Activated CD8-positive, alpha-beta memory T cell treated with anti-CD3 and anti-CD28 coated beads for 48 hours (primary cell): ENCODE data around the gene THAP7.
"Not testable (repeated sequence)": the region's sequence is repeated elsewhere in the genome, so short reads cannot be mapped to it uniquely, and the experiment has no call there.

Source experiments
- DNase-seq, 3 experiments: peaks; one replicate each; pipeline ENCODE4 v3.0.0-alpha.2; 2020; ENCODE audit warnings: low read depth in 2 of 3, low spot score in 2 of 3

Gene THAP7

GRCh38 chr22:21001601-21002325, at the start of gene THAP7:
Gene THAP7, minus strand, starts transcription at chr22:21002118. Its CDS starts 207 bp downstream, at chr22:21001911.
- DNase-seq: peak; percentile 90 to 92 (median 90)

GRCh38 chr22:21051145-21051830, 49.4 kb upstream of the THAP7 start:
- no peak for DNase-seq

DNA sequence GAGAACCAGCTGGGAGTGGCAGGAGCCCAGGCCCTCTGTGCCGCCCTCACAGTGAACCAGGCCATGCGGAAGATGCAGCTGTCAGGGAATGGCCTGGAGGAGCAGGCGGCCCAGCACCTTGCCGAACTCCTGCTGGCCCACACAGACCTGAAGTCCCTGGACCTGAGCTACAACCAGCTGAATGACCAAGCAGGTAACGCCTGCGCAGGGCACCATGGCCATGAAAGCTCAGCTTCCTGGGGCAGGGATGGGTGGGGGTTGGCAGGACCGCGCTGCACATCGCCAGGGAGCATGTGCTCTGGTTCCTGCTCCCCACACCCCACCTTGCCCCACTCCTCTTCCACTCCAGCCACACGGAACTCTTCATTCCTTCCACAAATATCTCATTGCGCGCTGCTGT, 47.0 kb upstream of the THAP7 start:
- DNase-seq: not testable (repeated sequence)

GRCh38 chr22:21048448-21048847, 46.5 kb upstream of the THAP7 start:
- DNase-seq: not testable (repeated sequence)

DNA sequence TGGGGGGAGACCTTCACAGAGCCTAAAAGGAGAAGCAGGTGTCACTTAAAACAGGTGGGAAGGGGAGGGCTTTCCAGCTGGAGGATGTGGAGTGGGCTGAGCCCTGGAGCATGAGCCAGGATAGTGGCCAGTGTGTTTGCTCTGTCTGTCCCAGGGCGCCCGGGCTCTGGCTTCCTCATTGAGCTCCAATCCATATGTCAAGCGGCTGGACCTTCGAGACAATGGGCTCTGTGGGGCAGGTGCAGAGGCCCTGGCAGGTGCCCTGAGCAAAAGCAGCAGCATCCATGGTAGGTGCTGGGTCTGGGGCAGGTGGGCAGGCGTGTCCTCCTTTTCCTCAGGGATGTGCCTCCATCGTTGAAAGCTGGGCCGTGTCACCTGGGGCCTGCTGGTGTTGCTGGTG, 45.8 kb upstream of the THAP7 start:
- DNase-seq: no peak

GRCh38 chr22:21047035-21047661, 45.2 kb upstream of the THAP7 start:
- DNase-seq: no peak

GRCh38 chr22:21045585-21046294, 43.8 kb upstream of the THAP7 start, which contains the start of gene LRRC74B:
Gene LRRC74B, plus strand, starts transcription at chr22:21045946. Its CDS starts 41 bp downstream, at chr22:21045987.
- peak; percentile 58 to 62 (median 62) for DNase-seq

DNA sequence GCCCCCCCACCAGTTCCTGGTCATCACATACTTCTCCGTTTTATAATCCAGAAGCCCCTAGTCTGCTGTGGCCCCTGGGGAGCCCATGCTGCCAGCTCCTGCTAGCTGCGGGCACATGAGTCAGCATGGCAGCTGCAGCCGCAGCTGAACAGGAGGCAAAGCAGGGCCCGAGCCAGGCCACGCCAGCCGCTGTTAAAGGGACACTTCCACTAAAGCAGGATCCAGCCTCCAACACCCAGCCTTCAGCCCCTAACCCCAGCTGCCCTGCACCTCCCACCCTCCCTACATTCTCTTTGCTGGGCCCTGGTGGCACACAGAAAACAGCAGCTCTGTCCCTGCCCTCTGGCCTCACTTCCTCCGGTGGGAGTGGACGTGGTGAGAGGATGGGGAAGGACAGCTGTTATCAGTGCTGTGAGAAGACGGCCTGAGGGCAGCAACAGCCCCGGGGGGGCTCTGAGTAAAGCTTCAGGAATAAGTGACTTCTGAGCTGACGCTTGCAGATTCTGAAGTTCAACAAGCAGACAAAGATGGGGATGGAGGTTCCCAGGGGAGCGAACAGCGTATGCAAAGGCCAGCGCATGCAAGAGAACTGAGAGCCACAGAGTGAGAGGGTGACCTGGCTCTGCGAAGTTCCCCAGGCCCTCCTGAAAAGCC, 43.1 kb upstream of the THAP7 start:
- DNase-seq: no peak

- DNase-seq: no peak
Measured at GRCh38 chr22:21043860-21044535, 42.1 kb upstream of the THAP7 start.

GRCh38 chr22:21042978-21043859, 41.3 kb upstream of the THAP7 start:
- DNase-seq: no peak

DNA sequence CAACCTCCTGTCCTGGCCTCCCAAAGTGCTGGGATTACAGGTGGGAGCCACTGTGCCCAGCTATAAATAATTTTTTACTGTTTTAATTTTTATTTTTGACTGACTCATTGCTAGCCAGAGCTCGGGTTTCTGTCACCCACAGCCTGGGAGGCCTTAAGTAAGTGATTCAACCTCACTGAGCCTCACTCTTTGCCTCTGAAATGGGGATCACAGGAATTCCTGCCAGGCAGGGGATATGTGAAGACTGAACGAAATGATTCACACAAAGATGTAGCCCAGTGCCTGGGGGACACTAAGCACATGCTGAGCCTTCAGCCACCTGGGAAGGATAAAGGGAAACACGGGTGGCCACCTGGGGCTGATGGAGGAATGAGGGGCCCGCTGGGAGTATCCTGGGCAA, 40.0 kb upstream of the THAP7 start:
- no peak for DNase-seq

DNA sequence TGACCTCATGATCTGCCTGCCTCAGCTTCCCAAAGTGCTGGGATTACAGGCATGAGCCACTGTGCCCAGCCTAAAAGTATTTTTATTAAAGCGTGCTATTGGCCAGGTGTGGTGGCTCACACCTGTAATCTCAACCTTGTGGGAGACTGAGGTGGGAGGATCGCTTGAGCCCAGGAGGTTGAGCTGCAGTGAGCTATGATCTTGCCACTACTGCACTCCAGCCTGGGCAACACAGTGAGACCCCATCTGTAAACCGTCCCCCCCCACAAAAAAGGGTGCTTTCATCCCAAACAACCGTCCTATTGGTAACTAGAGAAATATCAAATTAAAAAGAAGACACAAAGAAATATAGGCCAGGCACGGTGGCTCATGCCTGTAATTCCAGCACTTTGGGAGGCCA, 37.2 kb upstream of the THAP7 start:
- DNase-seq: not testable (repeated sequence)

DNA sequence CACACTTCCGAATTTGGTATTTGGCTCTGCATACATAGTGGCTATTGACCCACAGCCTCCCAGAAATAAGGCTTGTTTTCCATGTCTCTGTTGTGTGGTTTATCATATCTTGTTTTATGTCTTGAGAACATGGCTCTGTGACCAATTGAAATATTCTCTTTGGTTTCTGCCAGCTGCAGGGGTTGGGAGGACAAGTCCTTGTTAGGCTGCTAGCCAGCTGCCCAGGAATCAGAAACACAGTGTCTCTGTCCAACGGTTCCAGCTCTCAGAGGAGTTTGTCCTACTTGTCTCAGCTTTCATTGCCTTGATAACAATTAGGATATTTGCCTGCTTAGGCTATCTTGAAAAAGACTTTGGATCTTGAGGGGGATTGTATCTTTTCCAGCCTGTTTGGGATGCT, 36.5 kb upstream of the THAP7 start:
- no peak for DNase-seq

DNA sequence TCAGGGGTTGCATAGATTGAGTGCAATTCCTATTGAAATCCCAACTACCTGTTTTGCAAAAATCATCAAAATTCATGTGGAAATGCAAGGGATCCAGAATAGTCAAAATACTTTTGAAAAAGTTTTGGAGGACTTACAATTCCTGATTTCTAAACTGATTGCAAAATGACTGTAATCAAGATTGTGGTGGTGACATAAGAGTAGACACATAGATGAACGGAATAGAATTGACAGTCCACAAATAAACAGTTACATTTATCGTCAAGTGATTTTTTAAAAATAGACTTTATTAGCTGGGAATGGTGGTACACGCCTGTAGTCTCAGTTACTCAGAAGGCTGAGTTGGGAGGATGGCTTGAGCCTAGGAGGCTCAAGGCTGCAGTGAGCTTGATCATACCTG, 33.1 kb upstream of the THAP7 start:
- no peak for DNase-seq

- no peak for DNase-seq
Measured at GRCh38 chr22:21033895-21034294, 32.0 kb upstream of the THAP7 start.

DNA sequence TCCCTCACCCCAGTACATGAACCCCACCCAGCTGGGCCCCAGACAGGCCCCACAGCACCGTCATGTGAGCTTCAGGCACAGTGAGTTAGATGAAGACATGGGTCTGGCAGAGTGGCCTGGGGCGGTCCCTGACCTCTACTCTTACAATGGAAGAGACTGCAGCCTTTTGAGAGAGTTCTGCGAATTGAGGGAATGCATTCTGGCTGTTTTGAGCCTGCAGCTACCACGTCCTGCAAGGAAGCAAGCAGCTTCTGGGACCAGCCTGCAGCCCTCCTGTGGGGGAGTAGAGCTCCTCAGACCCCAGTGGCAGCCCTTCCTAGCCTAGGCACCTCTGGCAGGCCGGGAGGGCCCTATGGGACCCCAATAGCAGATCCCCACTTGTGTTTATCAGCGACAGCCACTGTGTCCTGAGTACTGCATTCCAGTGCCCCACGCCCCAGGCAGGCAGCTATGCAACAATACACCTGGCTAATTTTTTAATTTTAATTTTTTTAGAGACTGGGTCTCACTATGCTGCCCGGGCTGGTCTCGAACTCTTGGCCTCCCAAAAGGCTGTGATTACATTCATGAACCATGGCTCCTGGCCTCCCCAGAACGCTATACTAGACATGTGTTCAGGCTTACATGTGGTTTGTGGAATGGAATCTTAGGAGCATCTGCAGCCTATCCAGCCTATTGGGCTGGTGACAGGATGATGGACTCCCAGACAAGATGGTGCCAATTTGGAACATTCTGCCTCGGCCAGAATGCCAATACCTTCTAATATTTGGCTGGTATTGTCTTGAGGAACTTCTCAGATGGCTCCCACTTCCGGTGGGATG, 31.2 kb upstream of the THAP7 start:
- DNase-seq: no peak

GRCh38 chr22:21032037-21032867, 30.3 kb upstream of the THAP7 start, which contains the start of gene SLC7A4:
Gene SLC7A4, minus strand, starts transcription at chr22:21032561. Its CDS starts 749 bp downstream, at chr22:21031812.
- no peak for DNase-seq
